Activated T-helper 1 cell treated with Interleukin-2 at 50 U/mL for 16 hours (primary cell): ENCODE measurements around the gene RINT1.
"Not testable (repeated sequence)": the region's sequence is repeated elsewhere in the genome, so short reads cannot be mapped to it uniquely, and the experiment has no call there.

Experiments used
- DNase-seq: peaks from one replicate; pipeline ENCODE4 v3.0.0-alpha.2; 2020; ENCODE audit warnings: low read depth

RINT1 gene

GRCh38 chr7:105532709-105533460 lies 884 bp downstream of the RINT1 start:
- no peak for DNase-seq

- DNase-seq, result no peak
Measured at GRCh38 chr7:105538339-105538738, 6.3 kb downstream of the RINT1 start.

GRCh38 chr7:105559926-105560325 lies 27.9 kb downstream of the RINT1 start:
- no peak for DNase-seq

GRCh38 chr7:105565190-105565589 lies 33.2 kb downstream of the RINT1 start:
- no peak for DNase-seq

GRCh38 chr7:105567024-105567423 lies 35.0 kb downstream of the RINT1 start:
- no peak for DNase-seq

- no peak for DNase-seq
Measured at GRCh38 chr7:105567821-105568220, 35.8 kb downstream of the RINT1 start.

- DNase-seq, result no peak
Measured at GRCh38 chr7:105571891-105572290, 39.9 kb downstream of the RINT1 start.

- no peak for DNase-seq
Measured at GRCh38 chr7:105577251-105577650, 45.2 kb downstream of the RINT1 start.

GRCh38 chr7:105578496-105578895 lies 46.5 kb downstream of the RINT1 start:
- no peak for DNase-seq

- no peak for DNase-seq
Measured at GRCh38 chr7:105580022-105580740, 48.2 kb downstream of the RINT1 start.

- peak; percentile 4 for DNase-seq
Measured at GRCh38 chr7:105581066-105581811, 49.2 kb downstream of the RINT1 start, which contains the start of gene EFCAB10. Gene EFCAB10, minus strand, starts transcription at chr7:105581493. Its CDS starts 30 bp downstream, at chr7:105581463.

- DNase-seq, result no peak
Measured at GRCh38 chr7:105583061-105583460, 51.1 kb downstream of the RINT1 start.

GRCh38 chr7:105584165-105584564 lies 52.2 kb downstream of the RINT1 start:
- no peak for DNase-seq

GRCh38 chr7:105585850-105586500 lies 54.0 kb downstream of the RINT1 start:
- DNase-seq, result no peak

GRCh38 chr7:105587909-105588635 lies 56.1 kb downstream of the RINT1 start:
- DNase-seq, result no peak

- DNase-seq, result peak; percentile 25
Measured at GRCh38 chr7:105589356-105590077, 57.5 kb downstream of the RINT1 start.

GRCh38 chr7:105590793-105591192 lies 58.8 kb downstream of the RINT1 start:
- no peak for DNase-seq

- DNase-seq, result no peak
Measured at GRCh38 chr7:105591522-105591921, 59.5 kb downstream of the RINT1 start.

GRCh38 chr7:105594034-105594433 lies 62.0 kb downstream of the RINT1 start:
- DNase-seq, result no peak

- no peak for DNase-seq
Measured at GRCh38 chr7:105596866-105597265, 64.9 kb downstream of the RINT1 start.

GRCh38 chr7:105599080-105599479 lies 67.1 kb downstream of the RINT1 start:
- DNase-seq, result not testable (repeated sequence)
